ENCODE data around the gene CST9. TPM values are rescaled to one million over a fixed set of nuclear protein-coding genes. Genes with fewer than 3 reads are reported as not detected.
A peak's percentile ranks its signal among the peaks of the same experiment; 100 is the strongest.

Gene CST9
- total RNA-seq, 1 donor from 2014 or later: not detected

- H3K36me3 Mint-ChIP-seq (ENCODE audit: low read depth): no peaks in the 10 kb centered on the region
- H3K9me3 Mint-ChIP-seq: no peaks in the 10 kb centered on the region
- no peak overlapping the region for H3K4me3 Mint-ChIP-seq
- ChIA-PET CTCF (interaction anchor here (1.4 to 1.9 kb wide), 2 partner anchors 166 to 915 kb away, joined by 5 to 7 read pairs; no protein-coding TSS in a partner anchor), POLR2A (interaction anchor here (0.6 kb wide), 1 partner anchor 1269 kb away, joined by 4 read pairs; no protein-coding TSS in a partner anchor)
- DNase-seq (no peak), ATAC-seq (ENCODE audit: low read depth) (no peak)
- H3K27ac Mint-ChIP-seq: no peak overlapping the region
- intact Hi-C loops (cut with micrococcal nuclease): no loop called here
- H3K4me1 Mint-ChIP-seq: no peaks in the 10 kb centered on the region
- peaks cover under 1% of the 10 kb centered on the region for H3K27me3 Mint-ChIP-seq
- no peak for TF ChIP-seq CTCF (IDR thresholded peaks at IDR 0.05)
Measured at GRCh38 chr20:23607497-23608245, 2.0 kb upstream of the CST9 start.

- intact Hi-C loops (cut with micrococcal nuclease): no loop called here
- no peak for TF ChIP-seq CTCF (IDR thresholded peaks at IDR 0.05)
- DNase-seq (peak; percentile 26), ATAC-seq (ENCODE audit: low read depth) (peak; percentile 77)
- Mint-ChIP-seq H3K27ac (no peak overlapping the region), H3K27me3 (peaks cover 4% of the 10 kb centered on the region), H3K4me3 (no peak overlapping the region), H3K4me1 (no peaks in the 10 kb centered on the region), H3K36me3 (ENCODE audit: low read depth) (no peaks in the 10 kb centered on the region), H3K9me3 (no peaks in the 10 kb centered on the region)
- CTCF ChIA-PET: interaction anchor here (1.4 to 1.9 kb wide), 2 partner anchors 165 to 914 kb away, joined by 5 to 7 read pairs; no protein-coding TSS in a partner anchor
- POLR2A ChIA-PET: no interaction called here
Measured at GRCh38 chr20:23606652-23607049, 934 bp upstream of the CST9 start.

GRCh38 chr20:23604306-23604705 lies 1.4 kb downstream of the CST9 start:
- Mint-ChIP-seq H3K9me3 (no peaks in the 10 kb centered on the region), H3K27me3 (peaks cover 4% of the 10 kb centered on the region), H3K4me3 (no peak overlapping the region), H3K27ac (no peak overlapping the region), H3K36me3 (ENCODE audit: low read depth) (no peaks in the 10 kb centered on the region), H3K4me1 (no peaks in the 10 kb centered on the region)
- ChIA-PET POLR2A (no interaction called here), CTCF (no interaction called here)
- intact Hi-C loops (cut with micrococcal nuclease): no loop called here
- no peak for ATAC-seq (ENCODE audit: low read depth)
- DNase-seq: no peak
- no peak for TF ChIP-seq CTCF (IDR thresholded peaks at IDR 0.05)

GRCh38 chr20:23603321-23603720 lies 2.4 kb downstream of the CST9 start:
- Mint-ChIP-seq H3K4me1 (no peaks in the 10 kb centered on the region), H3K9me3 (no peaks in the 10 kb centered on the region), H3K27me3 (peaks cover 4% of the 10 kb centered on the region), H3K27ac (no peak overlapping the region), H3K36me3 (ENCODE audit: low read depth) (no peaks in the 10 kb centered on the region), H3K4me3 (no peak overlapping the region)
- intact Hi-C loops (cut with micrococcal nuclease): no loop called here
- ATAC-seq (ENCODE audit: low read depth) (no peak), DNase-seq (no peak)
- TF ChIP-seq CTCF (IDR thresholded peaks at IDR 0.05): no peak
- ChIA-PET CTCF (no interaction called here), POLR2A (no interaction called here)

GRCh38 chr20:23602699-23603098 lies 3.0 kb downstream of the CST9 start:
- TF ChIP-seq CTCF (IDR thresholded peaks at IDR 0.05): no peak
- H3K4me3 Mint-ChIP-seq: no peak overlapping the region
- H3K27me3 Mint-ChIP-seq: peaks cover 4% of the 10 kb centered on the region
- ChIA-PET POLR2A (no interaction called here), CTCF (no interaction called here)
- no peak overlapping the region for H3K27ac Mint-ChIP-seq
- H3K9me3 Mint-ChIP-seq: no peaks in the 10 kb centered on the region
- DNase-seq (no peak), ATAC-seq (ENCODE audit: low read depth) (no peak)
- no peaks in the 10 kb centered on the region for H3K36me3 Mint-ChIP-seq (ENCODE audit: low read depth)
- intact Hi-C loops (cut with micrococcal nuclease): no loop called here
- H3K4me1 Mint-ChIP-seq: no peaks in the 10 kb centered on the region
